Putamen (tissue), 1 donor: ENCODE results near the gene FGF2.
"Not testable (repeated sequence)": the region's sequence is repeated elsewhere in the genome, so short reads cannot be mapped to it uniquely, and the experiment has no call there.

Experiments used
- DNase-seq: peaks from one replicate; pipeline ENCODE4 v3.0.0-alpha.2; 2016; ENCODE audit warnings: low spot score

Gene FGF2

GRCh38 chr4:122814426-122814825 is 12.2 kb upstream of the FGF2 start:
- DNase-seq, result no peak

- no peak for DNase-seq
Observed at GRCh38 chr4:122815248-122815647, 11.4 kb upstream of the FGF2 start.

- no peak for DNase-seq
Observed at GRCh38 chr4:122816476-122816875, 10.2 kb upstream of the FGF2 start.

GRCh38 chr4:122819708-122820449 is 6.8 kb upstream of the FGF2 start:
- DNase-seq, result no peak

- DNase-seq, result no peak
Observed at GRCh38 chr4:122821092-122821491, 5.5 kb upstream of the FGF2 start.

GRCh38 chr4:122822466-122822865 is 4.2 kb upstream of the FGF2 start:
- no peak for DNase-seq

GRCh38 chr4:122823476-122823875 is 3.2 kb upstream of the FGF2 start:
- no peak for DNase-seq

GRCh38 chr4:122824616-122825015 is 2.0 kb upstream of the FGF2 start:
- no peak for DNase-seq

GRCh38 chr4:122826079-122826527 is 528 bp upstream of the FGF2 start:
- DNase-seq, result no peak

- no peak for DNase-seq
Observed at GRCh38 chr4:122827258-122827878, 737 bp downstream of the FGF2 start.

- no peak for DNase-seq
Observed at GRCh38 chr4:122827879-122828601, 1.4 kb downstream of the FGF2 start.

- DNase-seq, result no peak
Observed at GRCh38 chr4:122830426-122831095, 3.9 kb downstream of the FGF2 start.

GRCh38 chr4:122831515-122832196 is 5.0 kb downstream of the FGF2 start:
- DNase-seq, result no peak

- DNase-seq, result no peak
Observed at GRCh38 chr4:122832732-122833131, 6.1 kb downstream of the FGF2 start.

- no peak for DNase-seq
Observed at GRCh38 chr4:122833999-122834398, 7.4 kb downstream of the FGF2 start.

- DNase-seq, result no peak
Observed at GRCh38 chr4:122836941-122837340, 10.3 kb downstream of the FGF2 start.

- no peak for DNase-seq
Observed at GRCh38 chr4:122838034-122838433, 11.4 kb downstream of the FGF2 start.

GRCh38 chr4:122842392-122842791 is 15.8 kb downstream of the FGF2 start:
- DNase-seq, result no peak

GRCh38 chr4:122842984-122843531 is 16.4 kb downstream of the FGF2 start:
- no peak for DNase-seq

GRCh38 chr4:122844391-122844790 is 17.8 kb downstream of the FGF2 start:
- DNase-seq, result not testable (repeated sequence)

- DNase-seq, result no peak
Observed at GRCh38 chr4:122845066-122845465, 18.4 kb downstream of the FGF2 start.

GRCh38 chr4:122845760-122846159 is 19.1 kb downstream of the FGF2 start:
- DNase-seq, result no peak
